NCI-H1930 (cell line): ENCODE measurements around the gene WNT10A.
"Not testable (repeated sequence)": the region's sequence is repeated elsewhere in the genome, so short reads cannot be mapped to it uniquely, and the experiment has no call there.

ENCODE experiments used
- DNase-seq, 2 experiments: peaks; one replicate each; lab custom pipeline; 2025; lab: John Stamatoyannopoulos, UW

The WNT10A gene

GRCh38 chr2:218931751-218932150, 51.1 kb downstream of the WNT10A start:
- DNase-seq: not testable (repeated sequence)
